Glutamatergic neuron (in vitro differentiated cells): Measurements from ENCODE around the gene PCDH9. TPM values are rescaled to one million over a fixed set of nuclear protein-coding genes. Genes with fewer than 3 reads are reported as not detected.

ENCODE experiments used
- DNase-seq: peaks from one replicate; pipeline ENCODE4 v3.0.0; 2022
- H3K27ac Mint-ChIP-seq: one replicate; pipeline ENCODE4 v1.8.0; 2020; ENCODE audit warnings: mild to moderate bottlenecking, mixed read lengths, inconsistent platforms; ENCODE audit not compliant: unreplicated experiment
- H3K27me3 Mint-ChIP-seq: one replicate; pipeline ENCODE4 v1.8.0; 2020; ENCODE audit warnings: mild to moderate bottlenecking, moderate library complexity, mixed read lengths, inconsistent platforms; ENCODE audit not compliant: unreplicated experiment
- H3K36me3 Mint-ChIP-seq: one replicate; pipeline ENCODE4 v1.8.0; 2020; ENCODE audit warnings: mild to moderate bottlenecking, mixed read lengths, inconsistent platforms; ENCODE audit not compliant: unreplicated experiment
- H3K4me1 Mint-ChIP-seq: one replicate; pipeline ENCODE4 v1.8.0; 2020; ENCODE audit warnings: mild to moderate bottlenecking, low read depth, mixed read lengths, inconsistent platforms; ENCODE audit not compliant: unreplicated experiment
- H3K4me3 Mint-ChIP-seq: one replicate; pipeline ENCODE4 v1.8.0; 2020; ENCODE audit warnings: mild to moderate bottlenecking, mixed read lengths, inconsistent platforms; ENCODE audit not compliant: unreplicated experiment
- H3K9me3 Mint-ChIP-seq: one replicate; pipeline ENCODE4 v1.8.0; 2020; ENCODE audit warnings: mild to moderate bottlenecking, moderate library complexity, mixed read lengths, inconsistent platforms; ENCODE audit not compliant: unreplicated experiment
- total RNA-seq: library from RNA; stranded (reverse); fragmentation: NEBNext Ultra II Directional; extraction: Animal tissue kit (Norgen Biotek cat#: 25700); gene quantifications from one replicate; pipeline ENCODE4 v1.2.1, GENCODE V29; 2021; ENCODE audit not compliant: unreplicated experiment
- TF ChIP-seq, protein P1 (sequence below): fragments of 200-600 bp; sonication (generic); IDR thresholded peaks from one replicate; pipeline ENCODE4 v1.5.0; 2021; ENCODE audit not compliant: partially characterized antibody, unreplicated experiment

PCDH9 gene
- total RNA-seq, 1 donor from 2014 or later, result 43.3 TPM

DNA sequence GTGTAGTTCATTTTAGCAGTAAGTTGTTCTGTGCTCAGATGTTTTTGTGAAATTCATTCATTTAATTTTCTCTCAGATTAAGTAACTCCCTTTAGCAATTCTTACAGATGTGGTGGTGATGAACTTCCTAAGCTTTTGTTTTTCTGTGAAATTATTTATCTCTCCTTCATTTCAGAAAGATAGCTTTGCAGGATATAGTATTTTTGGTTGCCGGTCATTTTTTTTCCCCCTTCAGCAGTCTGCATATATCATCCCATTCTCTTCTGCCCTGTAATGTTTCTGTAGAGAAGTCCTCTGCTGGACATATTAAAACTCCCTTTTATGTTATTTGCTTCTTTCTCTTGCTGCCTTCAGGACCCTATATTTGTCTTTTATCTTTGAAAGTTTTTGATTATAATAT, 470.2 kb downstream of the PCDH9 start:
- Mint-ChIP-seq H3K36me3 (peaks cover 23% of the 10 kb centered on the region), H3K4me3 (no peak overlapping the region), H3K27me3 (peaks cover 4% of the 10 kb centered on the region), H3K4me1 (peaks cover 7% of the 10 kb centered on the region), H3K9me3 (peaks cover 16% of the 10 kb centered on the region), H3K27ac (no peak overlapping the region)
- no peak for DNase-seq
- TF ChIP-seq, protein P1, sequence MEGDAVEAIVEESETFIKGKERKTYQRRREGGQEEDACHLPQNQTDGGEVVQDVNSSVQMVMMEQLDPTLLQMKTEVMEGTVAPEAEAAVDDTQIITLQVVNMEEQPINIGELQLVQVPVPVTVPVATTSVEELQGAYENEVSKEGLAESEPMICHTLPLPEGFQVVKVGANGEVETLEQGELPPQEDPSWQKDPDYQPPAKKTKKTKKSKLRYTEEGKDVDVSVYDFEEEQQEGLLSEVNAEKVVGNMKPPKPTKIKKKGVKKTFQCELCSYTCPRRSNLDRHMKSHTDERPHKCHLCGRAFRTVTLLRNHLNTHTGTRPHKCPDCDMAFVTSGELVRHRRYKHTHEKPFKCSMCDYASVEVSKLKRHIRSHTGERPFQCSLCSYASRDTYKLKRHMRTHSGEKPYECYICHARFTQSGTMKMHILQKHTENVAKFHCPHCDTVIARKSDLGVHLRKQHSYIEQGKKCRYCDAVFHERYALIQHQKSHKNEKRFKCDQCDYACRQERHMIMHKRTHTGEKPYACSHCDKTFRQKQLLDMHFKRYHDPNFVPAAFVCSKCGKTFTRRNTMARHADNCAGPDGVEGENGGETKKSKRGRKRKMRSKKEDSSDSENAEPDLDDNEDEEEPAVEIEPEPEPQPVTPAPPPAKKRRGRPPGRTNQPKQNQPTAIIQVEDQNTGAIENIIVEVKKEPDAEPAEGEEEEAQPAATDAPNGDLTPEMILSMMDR, result no peak

DNA sequence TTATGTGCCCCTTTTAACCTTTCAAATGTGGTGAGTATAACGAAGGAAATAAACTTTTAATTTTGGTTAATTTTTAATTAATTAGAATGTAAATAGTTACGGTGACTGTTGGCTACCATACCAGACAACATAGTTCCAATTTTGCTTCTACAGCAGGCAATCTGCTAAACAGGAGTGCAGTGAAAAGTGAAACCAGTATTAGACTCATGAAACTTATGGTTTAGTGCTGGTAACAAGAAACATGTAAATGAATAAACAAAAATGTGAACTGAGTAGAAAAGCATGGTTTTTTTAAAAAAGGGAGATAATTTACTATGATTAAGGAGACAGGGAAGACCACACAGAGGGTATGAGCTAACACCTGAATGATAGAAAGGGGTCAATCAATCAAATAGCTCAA, 478.4 kb downstream of the PCDH9 start:
- no peak for DNase-seq
- Mint-ChIP-seq H3K36me3 (no peaks in the 10 kb centered on the region), H3K9me3 (peaks cover 3% of the 10 kb centered on the region), H3K4me1 (peaks cover 7% of the 10 kb centered on the region), H3K4me3 (no peak overlapping the region), H3K27me3 (peaks cover 3% of the 10 kb centered on the region), H3K27ac (no peak overlapping the region)
- TF ChIP-seq, protein P1, result no peak

DNA sequence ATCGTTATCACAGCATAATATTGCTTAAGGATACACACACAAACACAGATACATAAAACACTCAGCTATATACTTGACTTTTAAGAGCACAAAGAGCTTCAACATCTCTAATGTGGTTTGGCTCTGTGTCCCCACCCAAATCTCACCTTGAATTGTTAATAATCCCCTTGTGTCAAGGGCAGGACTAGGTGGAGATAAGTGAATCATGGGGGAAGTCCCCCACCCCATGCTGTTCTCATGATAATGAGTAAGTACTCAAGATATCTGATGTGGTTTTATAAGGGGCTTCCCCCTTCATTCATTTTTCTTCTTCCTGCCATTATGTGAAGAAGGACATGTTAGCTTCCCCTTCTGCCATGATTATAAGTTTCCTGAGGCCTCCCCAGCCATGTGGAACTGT, 481.4 kb downstream of the PCDH9 start:
- Mint-ChIP-seq H3K27ac (no peak overlapping the region), H3K9me3 (no peaks in the 10 kb centered on the region), H3K4me3 (no peak overlapping the region), H3K36me3 (no peaks in the 10 kb centered on the region), H3K27me3 (no peaks in the 10 kb centered on the region), H3K4me1 (peaks cover 3% of the 10 kb centered on the region)
- no peak for DNase-seq
- TF ChIP-seq, protein P1, result no peak

DNA sequence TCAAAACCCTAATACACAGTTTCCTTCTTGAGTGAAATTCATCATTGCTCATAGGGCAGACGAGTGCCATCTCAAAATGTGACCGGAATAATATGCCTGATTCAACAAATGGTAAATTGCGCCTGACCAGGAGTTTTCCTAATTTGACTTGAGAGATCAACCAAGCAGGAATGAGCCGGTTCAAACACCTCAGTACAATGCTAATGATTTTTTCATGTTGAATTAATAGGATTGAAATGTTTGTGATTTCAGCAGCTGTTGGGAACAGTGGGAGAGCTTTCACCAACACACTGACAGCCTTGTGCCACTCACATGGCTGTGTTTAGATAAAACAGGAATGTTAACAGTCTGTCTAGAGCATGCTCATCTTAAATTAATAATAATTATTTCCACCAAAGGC, 484.8 kb downstream of the PCDH9 start:
- Mint-ChIP-seq H3K4me3 (no peak overlapping the region), H3K36me3 (no peaks in the 10 kb centered on the region)
- TF ChIP-seq, protein P1, result no peak

DNA sequence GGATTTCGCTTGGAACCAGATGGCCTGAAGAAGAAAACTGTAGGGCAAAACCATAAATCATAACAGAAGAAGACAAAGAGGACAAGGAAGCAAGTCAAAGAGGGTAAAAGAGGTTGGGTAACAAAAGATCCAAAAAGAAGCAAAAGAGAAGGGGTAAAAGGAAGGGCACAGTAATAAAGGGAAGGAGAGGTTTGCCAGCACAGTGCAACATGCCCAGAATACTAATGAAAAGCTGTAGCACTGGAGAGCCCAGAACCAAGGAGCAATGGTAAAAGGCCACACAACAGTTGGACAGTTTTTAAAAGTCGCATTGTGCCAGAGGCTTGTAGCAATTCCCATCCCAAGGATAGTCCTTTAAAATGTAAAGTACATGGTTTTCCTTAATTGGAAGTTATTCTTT, 506.6 kb downstream of the PCDH9 start:
- Mint-ChIP-seq H3K27me3 (no peaks in the 10 kb centered on the region), H3K4me1 (peaks cover 10% of the 10 kb centered on the region), H3K4me3 (no peak overlapping the region), H3K9me3 (no peaks in the 10 kb centered on the region), H3K36me3 (no peaks in the 10 kb centered on the region), H3K27ac (no peak overlapping the region)
- no peak for DNase-seq
- TF ChIP-seq, protein P1, result no peak

More for the DNA sequence above, 484.8 kb downstream of the PCDH9 start:
- H3K27ac Mint-ChIP-seq, result no peak overlapping the region
- no peak for DNase-seq
- H3K27me3 Mint-ChIP-seq, result no peaks in the 10 kb centered on the region
- H3K4me1 Mint-ChIP-seq, result peaks cover 3% of the 10 kb centered on the region
- H3K9me3 Mint-ChIP-seq, result no peaks in the 10 kb centered on the region
